Renal pelvis (tissue), 4 donors: ENCODE measurements around the gene FAXC. TPM values are rescaled to one million over a fixed set of nuclear protein-coding genes. Genes with fewer than 3 reads are reported as not detected.
"Not testable (repeated sequence)": the region's sequence is repeated elsewhere in the genome, so short reads cannot be mapped to it uniquely, and the experiment has no call there.

Source experiments
- DNase-seq: peaks from one replicate; pipeline ENCODE4 v3.0.0-alpha.2; 2013
- polyA plus RNA-seq, 3 donors: library from polyadenylated mRNA; unstranded; fragments of 120-200 nt; gene quantifications; one replicate each; pipeline ENCODE4 v1.2.1, GENCODE V29; 2013; ENCODE audit not compliant: insufficient read length in 3 of 3

The FAXC gene
- polyA plus RNA-seq, 3 donors = 3.1 to 4.3 (median 3.7) TPM

- no peak for DNase-seq
Observed at GRCh38 chr6:99344289-99344688, 5.2 kb downstream of the FAXC start.

GRCh38 chr6:99341862-99342455, 7.5 kb downstream of the FAXC start:
- no peak for DNase-seq

- no peak for DNase-seq
Observed at GRCh38 chr6:99338188-99338587, 11.3 kb downstream of the FAXC start.

GRCh38 chr6:99335298-99335697, 14.2 kb downstream of the FAXC start:
- not testable (repeated sequence) for DNase-seq

- DNase-seq = no peak
Observed at GRCh38 chr6:99334526-99335127, 14.8 kb downstream of the FAXC start.

- DNase-seq = no peak
Observed at GRCh38 chr6:99333068-99333467, 16.4 kb downstream of the FAXC start.

- DNase-seq = no peak
Observed at GRCh38 chr6:99331531-99331930, 17.9 kb downstream of the FAXC start.

GRCh38 chr6:99330159-99330558, 19.3 kb downstream of the FAXC start:
- DNase-seq = no peak

- DNase-seq = no peak
Observed at GRCh38 chr6:99324996-99325395, 24.5 kb downstream of the FAXC start.

- DNase-seq = no peak
Observed at GRCh38 chr6:99318566-99318965, 30.9 kb downstream of the FAXC start.

GRCh38 chr6:99312354-99312753, 37.1 kb downstream of the FAXC start:
- DNase-seq = no peak

- DNase-seq = no peak
Observed at GRCh38 chr6:99310553-99310952, 38.9 kb downstream of the FAXC start.

- no peak for DNase-seq
Observed at GRCh38 chr6:99309557-99309956, 39.9 kb downstream of the FAXC start.

- no peak for DNase-seq
Observed at GRCh38 chr6:99308788-99309187, 40.7 kb downstream of the FAXC start.

GRCh38 chr6:99307295-99307907, 42.1 kb downstream of the FAXC start:
- DNase-seq = no peak

GRCh38 chr6:99306341-99306740, 43.1 kb downstream of the FAXC start:
- peak; percentile 42 for DNase-seq

GRCh38 chr6:99305021-99305554, 44.4 kb downstream of the FAXC start:
- DNase-seq = no peak

- no peak for DNase-seq
Observed at GRCh38 chr6:99297415-99297814, 52.1 kb downstream of the FAXC start.

GRCh38 chr6:99297006-99297405, 52.5 kb downstream of the FAXC start:
- no peak for DNase-seq

GRCh38 chr6:99296261-99296660, 53.2 kb downstream of the FAXC start:
- DNase-seq = no peak

- DNase-seq = no peak
Observed at GRCh38 chr6:99295276-99295675, 54.2 kb downstream of the FAXC start.

- no peak for DNase-seq
Observed at GRCh38 chr6:99294786-99295185, 54.7 kb downstream of the FAXC start.

- no peak for DNase-seq
Observed at GRCh38 chr6:99289701-99290100, 59.8 kb downstream of the FAXC start.
